Esophagus muscularis mucosa (tissue), 3 donors: ENCODE results near the gene RBMS1.

Source experiments
- POLR2A ChIP-seq: fragments of 450-650 bp; IDR thresholded peaks from one replicate; pipeline ENCODE4 v1.6.1; 2017; ENCODE audit warnings: antibody characterized with exemption, moderate library complexity, mild to moderate bottlenecking, low read depth
- TF ChIP-seq, protein P1 (sequence below), 3 experiments: fragments of 200-600 bp in 2 of 3; fragments of 450-650 bp in 1 of 3; sonication (generic) in 2 of 3; IDR thresholded peaks; one replicate each; pipeline ENCODE4 v1.5.1; 2017 to 2019; ENCODE audit warnings: antibody characterized with exemption in 3 of 3, mild to moderate bottlenecking in 2 of 3, moderate library complexity in 1 of 3

DNA sequence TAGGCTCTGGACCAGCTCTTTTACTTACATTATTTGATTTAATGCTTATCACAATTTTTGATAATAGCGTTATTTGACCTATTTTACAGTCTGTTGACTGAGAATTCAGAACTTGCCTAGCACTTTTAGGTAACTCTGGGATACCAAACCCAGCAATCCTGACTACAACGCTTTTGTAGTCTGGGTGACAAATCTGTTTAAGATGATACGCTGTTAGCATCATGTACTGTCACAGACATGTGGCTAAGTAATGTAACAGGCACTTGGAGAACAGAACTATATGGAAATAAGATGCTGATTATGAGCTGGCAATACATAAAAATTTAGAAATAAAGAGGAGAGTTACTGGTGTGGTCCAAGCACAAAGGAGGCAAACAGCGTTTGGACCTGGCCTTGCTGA is 130.6 kb downstream of the RBMS1 start:
- TF ChIP-seq POLR2A: no peak
- TF ChIP-seq, protein P1, sequence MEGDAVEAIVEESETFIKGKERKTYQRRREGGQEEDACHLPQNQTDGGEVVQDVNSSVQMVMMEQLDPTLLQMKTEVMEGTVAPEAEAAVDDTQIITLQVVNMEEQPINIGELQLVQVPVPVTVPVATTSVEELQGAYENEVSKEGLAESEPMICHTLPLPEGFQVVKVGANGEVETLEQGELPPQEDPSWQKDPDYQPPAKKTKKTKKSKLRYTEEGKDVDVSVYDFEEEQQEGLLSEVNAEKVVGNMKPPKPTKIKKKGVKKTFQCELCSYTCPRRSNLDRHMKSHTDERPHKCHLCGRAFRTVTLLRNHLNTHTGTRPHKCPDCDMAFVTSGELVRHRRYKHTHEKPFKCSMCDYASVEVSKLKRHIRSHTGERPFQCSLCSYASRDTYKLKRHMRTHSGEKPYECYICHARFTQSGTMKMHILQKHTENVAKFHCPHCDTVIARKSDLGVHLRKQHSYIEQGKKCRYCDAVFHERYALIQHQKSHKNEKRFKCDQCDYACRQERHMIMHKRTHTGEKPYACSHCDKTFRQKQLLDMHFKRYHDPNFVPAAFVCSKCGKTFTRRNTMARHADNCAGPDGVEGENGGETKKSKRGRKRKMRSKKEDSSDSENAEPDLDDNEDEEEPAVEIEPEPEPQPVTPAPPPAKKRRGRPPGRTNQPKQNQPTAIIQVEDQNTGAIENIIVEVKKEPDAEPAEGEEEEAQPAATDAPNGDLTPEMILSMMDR (IDR thresholded peaks at IDR 0.05): no peak
